ENCODE measurements around the gene SLC12A3.

The SLC12A3 gene

DNA sequence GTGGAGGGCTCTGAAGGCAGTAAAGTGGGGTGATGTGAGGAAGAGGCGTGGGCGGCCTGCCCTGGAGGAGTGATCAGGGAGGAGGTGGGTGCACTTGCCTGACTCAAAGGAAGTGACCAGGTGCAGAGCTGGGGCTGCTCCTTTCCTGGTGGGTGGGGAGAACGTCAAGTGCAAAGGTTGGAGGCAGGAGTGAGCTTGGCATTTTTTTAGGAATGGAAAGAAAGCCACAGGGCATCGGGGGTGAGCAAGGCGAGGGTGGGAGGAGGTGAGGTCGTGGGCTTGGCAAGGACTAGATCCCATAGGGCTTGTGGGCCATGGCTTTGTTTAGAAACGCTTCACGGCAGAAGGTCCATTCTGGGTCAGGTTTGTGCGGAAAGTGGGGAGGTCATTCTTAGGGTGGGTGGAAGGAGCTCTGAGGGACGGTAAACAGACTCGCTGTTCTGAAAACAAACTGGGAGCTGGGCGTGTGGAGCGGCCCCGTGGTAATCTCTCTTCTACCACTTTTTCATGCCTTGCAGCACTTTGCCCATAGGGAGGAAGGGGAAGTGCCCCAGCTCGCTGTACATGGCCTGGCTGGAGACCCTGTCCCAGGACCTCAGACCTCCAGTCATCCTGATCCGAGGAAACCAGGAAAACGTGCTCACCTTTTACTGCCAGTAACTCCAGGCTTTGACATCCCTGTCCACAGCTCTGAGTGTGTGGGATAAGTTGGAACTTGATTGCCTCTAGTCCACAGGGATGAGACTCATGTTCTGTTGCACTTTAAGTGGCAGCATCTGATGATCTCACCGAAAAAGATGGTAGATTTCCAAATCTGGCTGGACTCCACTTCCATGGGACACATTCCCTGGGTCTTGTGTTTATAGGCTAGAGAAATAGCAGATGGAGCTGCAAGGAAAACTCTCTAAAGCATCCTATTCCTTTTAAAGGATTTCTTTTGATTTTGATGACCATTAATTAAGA, 48.0 kb downstream of the SLC12A3 start:
- Histone ChIP-seq H3K9ac (peak overlapping the region in 7 of 11 experiments; percentile 29 to 78 (median 73); a peak in 6 of 22 replicates), H3K4me1 (peaks cover 53 to 88% (median 80%) of the 10 kb centered on the region in 10 experiments), H3K27ac (peak overlapping the region in 9 of 11 experiments; percentile 77 to 93 (median 90); a peak in 16 of 22 replicates), H3K27me3 (no peaks in the 10 kb centered on the region), H3K36me3 (no peaks in the 10 kb centered on the region), H4K20me1 (no peaks in the 10 kb centered on the region), H3K4me3 (peak overlapping the region in 1 of 10 experiments; percentile 47; a peak in 2 of 20 replicates), H3K4me2 (peak overlapping the region; percentile 82 to 97 (median 90)), H3K9me3 (replicated peaks in 1 of 11) (no peaks in the 10 kb centered on the region)
- TF ChIP-seq Cebpa-rat (IDR thresholded peaks at IDR 0.05) = no peak

- H3K27ac ChIP-seq = peak overlapping the region in 2 of 11 experiments; percentile 12 to 27; a peak in 2 of 22 replicates
- no peaks in the 10 kb centered on the region for H4K20me1 ChIP-seq
- H3K36me3 ChIP-seq = no peaks in the 10 kb centered on the region
- no peaks in the 10 kb centered on the region for H3K27me3 ChIP-seq
- no peaks in the 10 kb centered on the region for H3K9me3 ChIP-seq (replicated peaks in 1 of 11)
- H3K4me1 ChIP-seq = peaks cover 55 to 82% (median 68%) of the 10 kb centered on the region in 10 experiments
- no peak for TF ChIP-seq Cebpa-rat (IDR thresholded peaks at IDR 0.05)
- H3K9ac ChIP-seq = no peak overlapping the region
- peak overlapping the region in 1 of 11 experiments; percentile 7; a peak in 1 of 22 replicates for H3K4me2 ChIP-seq
- no peak overlapping the region for H3K4me3 ChIP-seq
These were observed 49.9 kb downstream of the SLC12A3 start for GRCh38 chr16:56914896-56915295.

GRCh38 chr16:56915336-56916119, 50.5 kb downstream of the SLC12A3 start:
- Histone ChIP-seq H4K20me1 (no peaks in the 10 kb centered on the region), H3K27ac (peak overlapping the region in 4 of 11 experiments; percentile 65 to 82 (median 80); a peak in 6 of 22 replicates), H3K9ac (no peak overlapping the region), H3K9me3 (replicated peaks in 1 of 11) (no peaks in the 10 kb centered on the region), H3K4me3 (no peak overlapping the region), H3K27me3 (no peaks in the 10 kb centered on the region), H3K4me1 (peaks cover 52 to 76% (median 61%) of the 10 kb centered on the region in 10 experiments), H3K4me2 (peak overlapping the region in 8 of 11 experiments; percentile 85 to 97 (median 93); a peak in 16 of 22 replicates), H3K36me3 (no peaks in the 10 kb centered on the region)
- TF ChIP-seq Cebpa-rat (IDR thresholded peaks at IDR 0.05) = no peak

GRCh38 chr16:56916571-56917403, 51.8 kb downstream of the SLC12A3 start:
- Histone ChIP-seq H3K27ac (peak overlapping the region; percentile 54 to 82 (median 74)), H3K4me2 (peak overlapping the region; percentile 83 to 97 (median 92)), H3K4me1 (peaks cover 39 to 63% (median 49%) of the 10 kb centered on the region in 10 experiments)

DNA sequence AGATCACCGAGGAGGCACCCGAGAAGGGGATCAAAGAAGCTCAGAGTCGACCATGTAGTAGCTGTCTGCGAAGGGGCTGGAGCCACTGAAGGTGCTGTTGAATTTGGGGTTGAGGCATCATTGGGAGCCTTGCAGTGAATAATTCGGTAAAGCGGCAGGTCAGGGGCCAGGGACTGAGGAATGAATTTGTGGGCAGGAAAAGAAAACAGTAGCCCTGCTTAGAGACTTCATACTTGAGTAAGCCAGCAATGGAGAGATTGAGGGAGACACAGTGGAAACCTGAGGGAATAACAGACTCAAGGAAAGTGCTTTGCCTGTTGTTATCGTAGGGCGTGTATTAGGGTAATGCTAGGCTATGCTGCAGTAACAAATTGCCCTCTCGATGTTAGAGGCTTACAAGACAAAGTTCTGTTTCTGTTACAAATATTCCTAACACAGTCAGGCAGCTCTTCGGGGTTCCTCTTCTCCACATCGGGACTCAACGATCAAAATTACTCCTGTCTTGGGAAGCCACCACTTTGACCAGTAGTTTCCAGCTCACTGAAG, 53.5 kb downstream of the SLC12A3 start:
- Histone ChIP-seq H3K4me3 (no peak overlapping the region), H3K4me2 (peak overlapping the region; percentile 83 to 97 (median 92); a peak in 16 of 22 replicates), H3K27me3 (no peaks in the 10 kb centered on the region), H3K27ac (0 out of 22 replicates have a peak overlapping the region, but pooled peaks of 1 of the 11 experiments have one; percentile 74), H3K9me3 (replicated peaks in 1 of 11) (no peaks in the 10 kb centered on the region), H4K20me1 (no peaks in the 10 kb centered on the region), H3K4me1 (peaks cover 23 to 50% (median 33%) of the 10 kb centered on the region in 10 experiments), H3K36me3 (no peaks in the 10 kb centered on the region), H3K9ac (no peak overlapping the region)
- no peak for TF ChIP-seq Cebpa-rat (IDR thresholded peaks at IDR 0.05)

More at GRCh38 chr16:56916571-56917403, 51.8 kb downstream of the SLC12A3 start:
- H3K4me3 ChIP-seq = peak overlapping the region in 3 of 10 experiments; percentile 28 to 31 (median 31); a peak in 5 of 20 replicates
- peak overlapping the region in 10 of 11 experiments; percentile 18 to 64 (median 53); a peak in 12 of 22 replicates for H3K9ac ChIP-seq
- H3K36me3 ChIP-seq = no peaks in the 10 kb centered on the region
- no peaks in the 10 kb centered on the region for H3K9me3 ChIP-seq (replicated peaks in 1 of 11)
- TF ChIP-seq Cebpa-rat (IDR thresholded peaks at IDR 0.05) = no peak
- H4K20me1 ChIP-seq = no peaks in the 10 kb centered on the region
- no peaks in the 10 kb centered on the region for H3K27me3 ChIP-seq

DNA sequence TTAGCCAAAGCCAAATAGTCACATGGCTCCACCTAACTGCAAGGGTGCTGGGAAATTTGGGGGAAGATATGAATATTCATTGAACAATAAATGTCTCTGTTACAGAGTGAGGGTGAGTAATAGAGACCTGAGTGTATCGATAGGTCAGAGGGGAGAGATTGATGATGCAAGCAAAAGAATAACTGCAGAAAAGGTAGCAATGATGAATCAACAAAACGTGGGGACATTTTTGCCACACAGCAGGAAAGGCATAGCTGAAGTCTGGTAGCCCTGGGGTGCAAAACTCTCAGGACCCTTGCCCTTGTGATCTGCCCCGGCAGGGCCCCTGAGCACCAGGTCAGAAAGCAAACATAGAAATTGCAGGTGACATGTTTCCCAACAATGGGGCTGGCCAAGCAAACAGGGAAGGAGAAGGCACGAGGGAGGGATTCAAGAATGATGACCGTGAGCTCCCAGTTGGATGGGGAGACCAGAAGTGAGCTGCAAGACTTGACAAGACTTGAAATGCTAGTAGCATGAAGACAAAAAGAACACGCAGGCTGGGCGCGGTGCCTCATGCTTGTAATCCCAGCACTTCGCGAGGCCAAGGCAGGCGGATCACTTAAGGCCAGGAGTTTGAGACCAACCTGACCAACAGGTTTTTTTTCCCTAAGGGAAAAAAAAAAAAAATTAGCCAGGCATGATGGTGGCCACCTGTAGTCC, 54.2 kb downstream of the SLC12A3 start:
- Histone ChIP-seq H3K27ac (no peak overlapping the region), H3K27me3 (no peaks in the 10 kb centered on the region), H3K36me3 (no peaks in the 10 kb centered on the region), H3K4me1 (peaks cover 29 to 50% (median 37%) of the 10 kb centered on the region in 10 experiments), H3K9ac (no peak overlapping the region), H4K20me1 (no peaks in the 10 kb centered on the region), H3K9me3 (replicated peaks in 1 of 11) (no peaks in the 10 kb centered on the region), H3K4me2 (peak overlapping the region in 4 of 11 experiments; percentile 20 to 97 (median 94); a peak in 2 of 22 replicates), H3K4me3 (no peak overlapping the region)
- TF ChIP-seq Cebpa-rat (IDR thresholded peaks at IDR 0.05) = no peak

GRCh38 chr16:56921571-56921970, 56.6 kb downstream of the SLC12A3 start:
- Histone ChIP-seq H3K36me3 (no peaks in the 10 kb centered on the region), H3K9ac (no peak overlapping the region), H3K9me3 (replicated peaks in 1 of 11) (no peaks in the 10 kb centered on the region), H4K20me1 (no peaks in the 10 kb centered on the region), H3K4me1 (peaks cover 30 to 49% (median 39%) of the 10 kb centered on the region in 10 experiments), H3K4me3 (no peak overlapping the region), H3K27ac (no peak overlapping the region), H3K27me3 (no peaks in the 10 kb centered on the region), H3K4me2 (no peak overlapping the region)
- TF ChIP-seq Cebpa-rat (IDR thresholded peaks at IDR 0.05) = no peak

Data from BLaER1 treated with 17β-estradiol and CSF1 and Interleukin-3, amounts not matched to agents 10 nM and 100 nM (cell line).